Measurements from ENCODE around the gene VTI1A. TPM values are rescaled to one million over a fixed set of nuclear protein-coding genes. Genes with fewer than 3 reads are reported as not detected.

VTI1A gene
- total RNA-seq, 1 experiment from 2014 or later, result 44.4 TPM

GRCh38 chr10:112813866-112814591 lies 367.0 kb downstream of the VTI1A start:
- TF ChIP-seq CTCF (IDR thresholded peaks at IDR 0.05; ENCODE audit: unreplicated experiment), result no peak
- no TSS peak for BruUV-seq (replicated peaks)
- Mint-ChIP-seq H3K36me3 (ENCODE audit: insufficient read depth, unreplicated experiment) (peaks cover 17% of the 10 kb centered on the region), H3K4me1 (ENCODE audit: insufficient read depth, unreplicated experiment) (peaks cover 35% of the 10 kb centered on the region), H3K4me3 (ENCODE audit: unreplicated experiment) (no peak overlapping the region), H3K9me3 (ENCODE audit: unreplicated experiment) (peaks cover 7% of the 10 kb centered on the region), H3K27ac (ENCODE audit: low read depth, unreplicated experiment) (no peak overlapping the region), H3K27me3 (ENCODE audit: insufficient read depth, unreplicated experiment) (no peaks in the 10 kb centered on the region)
- DNase-seq (ENCODE audit: unreplicated experiment), result no peak
- CTCF ChIA-PET, result interaction anchor here (0.6 to 1.2 kb wide), 2 partner anchors 38 to 312 kb away, joined by 3 read pairs; no protein-coding TSS in a partner anchor
- intact Hi-C loops (cut with micrococcal nuclease), result loop anchor here (2.0 to 5.0 kb wide), 2 partner anchors 101 to 138 kb away; partner anchors contain the start of gene TCF7L2
- POLR2A ChIA-PET, result interaction anchor here (3.5 kb wide), 1 partner anchor 101 kb away, joined by 11 read pairs; no protein-coding TSS in a partner anchor

- Mint-ChIP-seq H3K4me3 (ENCODE audit: unreplicated experiment) (no peak overlapping the region), H3K9me3 (ENCODE audit: unreplicated experiment) (no peaks in the 10 kb centered on the region), H3K27ac (ENCODE audit: low read depth, unreplicated experiment) (peak overlapping the region; percentile 69), H3K4me1 (ENCODE audit: insufficient read depth, unreplicated experiment) (peaks cover 35% of the 10 kb centered on the region), H3K36me3 (ENCODE audit: insufficient read depth, unreplicated experiment) (peaks cover 17% of the 10 kb centered on the region), H3K27me3 (ENCODE audit: insufficient read depth, unreplicated experiment) (no peaks in the 10 kb centered on the region)
- no peak for TF ChIP-seq CTCF (IDR thresholded peaks at IDR 0.05; ENCODE audit: unreplicated experiment)
- DNase-seq (ENCODE audit: unreplicated experiment), result peak; percentile 42
- ChIA-PET POLR2A (interaction anchor here (0.6 to 1.0 kb wide), 4 partner anchors 9 to 865 kb away, joined by 3 to 4 read pairs (median 3); no protein-coding TSS in a partner anchor), CTCF (interaction anchor here (1.2 kb wide), 2 partner anchors 9 to 310 kb away, joined by 3 to 5 read pairs; no protein-coding TSS in a partner anchor)
- BruUV-seq (replicated peaks), result no TSS peak
- intact Hi-C loops (cut with micrococcal nuclease), result no loop called here
Observed at GRCh38 chr10:112815269-112816032, 368.4 kb downstream of the VTI1A start.

GRCh38 chr10:112816033-112816430 lies 369.0 kb downstream of the VTI1A start:
- peaks cover 17% of the 10 kb centered on the region for H3K36me3 Mint-ChIP-seq (ENCODE audit: insufficient read depth, unreplicated experiment)
- no peaks in the 10 kb centered on the region for H3K27me3 Mint-ChIP-seq (ENCODE audit: insufficient read depth, unreplicated experiment)
- BruUV-seq (replicated peaks), result no TSS peak
- DNase-seq (ENCODE audit: unreplicated experiment), result no peak
- no peaks in the 10 kb centered on the region for H3K9me3 Mint-ChIP-seq (ENCODE audit: unreplicated experiment)
- no peak for TF ChIP-seq CTCF (IDR thresholded peaks at IDR 0.05; ENCODE audit: unreplicated experiment)
- ChIA-PET POLR2A (interaction anchor here (1.0 kb wide), 1 partner anchor 9 kb away, joined by 3 read pairs; no protein-coding TSS in a partner anchor), CTCF (interaction anchor here (1.2 kb wide), 1 partner anchor 9 kb away, joined by 5 read pairs; no protein-coding TSS in a partner anchor)
- intact Hi-C loops (cut with micrococcal nuclease), result no loop called here
- H3K4me1 Mint-ChIP-seq (ENCODE audit: insufficient read depth, unreplicated experiment), result peaks cover 35% of the 10 kb centered on the region
- H3K4me3 Mint-ChIP-seq (ENCODE audit: unreplicated experiment), result no peak overlapping the region
- no peak overlapping the region for H3K27ac Mint-ChIP-seq (ENCODE audit: low read depth, unreplicated experiment)

- no TSS peak for BruUV-seq (replicated peaks)
- CTCF ChIA-PET, result no interaction called here
- no peak overlapping the region for H3K27ac Mint-ChIP-seq (ENCODE audit: low read depth, unreplicated experiment)
- peaks cover 13% of the 10 kb centered on the region for H3K36me3 Mint-ChIP-seq (ENCODE audit: insufficient read depth, unreplicated experiment)
- POLR2A ChIA-PET, result no interaction called here
- intact Hi-C loops (cut with micrococcal nuclease), result no loop called here
- no peaks in the 10 kb centered on the region for H3K9me3 Mint-ChIP-seq (ENCODE audit: unreplicated experiment)
- no peak overlapping the region for H3K4me3 Mint-ChIP-seq (ENCODE audit: unreplicated experiment)
- peaks cover 31% of the 10 kb centered on the region for H3K4me1 Mint-ChIP-seq (ENCODE audit: insufficient read depth, unreplicated experiment)
- no peak for DNase-seq (ENCODE audit: unreplicated experiment)
- no peak for TF ChIP-seq CTCF (IDR thresholded peaks at IDR 0.05; ENCODE audit: unreplicated experiment)
- H3K27me3 Mint-ChIP-seq (ENCODE audit: insufficient read depth, unreplicated experiment), result no peaks in the 10 kb centered on the region
Observed at GRCh38 chr10:112816891-112817290, 369.9 kb downstream of the VTI1A start.

Data from MCF 10A (cell line).